Right atrium auricular region (tissue), 2 donors: ENCODE results near the gene ATF2. TPM values are rescaled to one million over a fixed set of nuclear protein-coding genes. Genes with fewer than 3 reads are reported as not detected.

Experiments used
- DNase-seq: peaks from one replicate; pipeline ENCODE4 v3.0.0-alpha.2; 2019; ENCODE audit warnings: low spot score
- H3K27ac ChIP-seq, 2 donors: fragments of 200-600 bp; sonication (generic); 1 replicate in 1 of 2; 2 replicates in 1 of 2; pipeline ENCODE4 v1.5.1; 2016 to 2019
- H3K27me3 ChIP-seq, 2 donors: fragments of 200-600 bp; sonication (generic); one replicate each; pipeline versions ENCODE4 v1.5.1 to v1.6.0; 2017 to 2019
- H3K36me3 ChIP-seq: fragments of 200-600 bp; sonication (generic); one replicate; pipeline ENCODE4 v1.5.1; 2016
- H3K4me1 ChIP-seq, 2 donors: fragments of 200-600 bp; sonication (generic); one replicate each; pipeline versions ENCODE4 v1.5.1 to v1.6.0; 2017 to 2019
- H3K4me3 ChIP-seq, 2 donors: fragments of 200-600 bp; sonication (generic); 1 replicate in 1 of 2; 2 replicates in 1 of 2; pipeline ENCODE4 v1.5.1; 2017 to 2019; ENCODE audit warnings: mild to moderate bottlenecking in 1 of 2, moderate library complexity in 1 of 2
- H3K9me3 ChIP-seq, 2 donors: fragments of 200-600 bp; sonication (generic); one replicate each; pipeline ENCODE4 v1.5.1; 2019
- CTCF ChIP-seq, 2 donors: fragments of 200-600 bp; sonication (generic); IDR thresholded peaks; one replicate each; pipeline ENCODE4 v1.5.1; 2019; ENCODE audit warnings: antibody characterized with exemption in 2 of 2
- total RNA-seq, 2 donors: library from RNA; depleted of rRNA; stranded (reverse); fragments of >200 nt; gene quantifications; one replicate each; pipeline ENCODE4 v1.1.0, GENCODE V29; 2016

The ATF2 gene
- total RNA-seq, 2 donors from 2014 or later: 22.3 to 28.1 TPM

- DNase-seq: no peak
- no peaks in the 10 kb centered on the region for H3K27me3 ChIP-seq
- no peak overlapping the region for H3K27ac ChIP-seq
- H3K4me1 ChIP-seq: peaks cover 0 to 30% of the 10 kb centered on the region in 2 donors
- no peaks in the 10 kb centered on the region for H3K36me3 ChIP-seq
- TF ChIP-seq CTCF (IDR thresholded peaks at IDR 0.05): no peak
- no peaks in the 10 kb centered on the region for H3K9me3 ChIP-seq
- H3K4me3 ChIP-seq: no peak overlapping the region
These were observed 3.8 kb downstream of the ATF2 start for GRCh38 chr2:175164235-175164634.

GRCh38 chr2:175158894-175159293 lies 9.1 kb downstream of the ATF2 start:
- Histone ChIP-seq H3K9me3 (no peaks in the 10 kb centered on the region), H3K4me3 (no peak overlapping the region), H3K27me3 (no peaks in the 10 kb centered on the region), H3K36me3 (no peaks in the 10 kb centered on the region), H3K27ac (no peak overlapping the region), H3K4me1 (peaks cover 0 to 21% of the 10 kb centered on the region in 2 donors)
- DNase-seq: no peak
- no peak for TF ChIP-seq CTCF (IDR thresholded peaks at IDR 0.05)

GRCh38 chr2:175156534-175156933 lies 11.5 kb downstream of the ATF2 start:
- Histone ChIP-seq H3K36me3 (no peaks in the 10 kb centered on the region), H3K9me3 (no peaks in the 10 kb centered on the region), H3K27me3 (no peaks in the 10 kb centered on the region), H3K4me1 (peaks cover 0 to 26% of the 10 kb centered on the region in 2 donors), H3K27ac (no peak overlapping the region), H3K4me3 (no peak overlapping the region)
- DNase-seq: no peak
- no peak for TF ChIP-seq CTCF (IDR thresholded peaks at IDR 0.05)

- no peaks in the 10 kb centered on the region for H3K27me3 ChIP-seq
- no peak overlapping the region for H3K27ac ChIP-seq
- TF ChIP-seq CTCF (IDR thresholded peaks at IDR 0.05): no peak
- peaks cover 0 to 24% of the 10 kb centered on the region in 2 donors for H3K4me1 ChIP-seq
- no peak for DNase-seq
- no peaks in the 10 kb centered on the region for H3K36me3 ChIP-seq
- no peak overlapping the region for H3K4me3 ChIP-seq
- H3K9me3 ChIP-seq: no peaks in the 10 kb centered on the region
These were observed 13.3 kb downstream of the ATF2 start for GRCh38 chr2:175154661-175155082.

- TF ChIP-seq CTCF (IDR thresholded peaks at IDR 0.05): no peak
- no peaks in the 10 kb centered on the region for H3K36me3 ChIP-seq
- peaks cover 0 to 29% of the 10 kb centered on the region in 2 donors for H3K4me1 ChIP-seq
- no peaks in the 10 kb centered on the region for H3K9me3 ChIP-seq
- no peak for DNase-seq
- H3K27me3 ChIP-seq: no peaks in the 10 kb centered on the region
- no peak overlapping the region for H3K4me3 ChIP-seq
- no peak overlapping the region for H3K27ac ChIP-seq
These were observed 15.8 kb downstream of the ATF2 start for GRCh38 chr2:175152242-175152641.

- H3K9me3 ChIP-seq: no peaks in the 10 kb centered on the region
- DNase-seq: no peak
- H3K36me3 ChIP-seq: no peaks in the 10 kb centered on the region
- H3K27ac ChIP-seq: no peak overlapping the region
- H3K4me1 ChIP-seq: peaks cover 0 to 26% of the 10 kb centered on the region in 2 donors
- TF ChIP-seq CTCF (IDR thresholded peaks at IDR 0.05): no peak
- no peaks in the 10 kb centered on the region for H3K27me3 ChIP-seq
- H3K4me3 ChIP-seq: no peak overlapping the region
These were observed 16.2 kb downstream of the ATF2 start for GRCh38 chr2:175151791-175152190.
